ENCODE results near the gene SASS6. TPM values are rescaled to one million over a fixed set of nuclear protein-coding genes. Genes with fewer than 3 reads are reported as not detected.
A peak's percentile ranks its signal among the peaks of the same experiment; 100 is the strongest.

The SASS6 gene
- total and polyA plus RNA-seq, 10 of the 15 experiments (the other 5 are each of a cell fraction or from before 2014, with no cell fraction given), result 6.6 to 17.9 (median 10.2) TPM

GRCh38 chr1:100076744-100077143 is 56.0 kb downstream of the SASS6 start:
- Histone ChIP-seq H3K4me3 (peak overlapping the region; percentile 33; the same call in 1 of the 2 replicates), H3K79me2 (ENCODE audit: control insufficient read depth, insufficient read depth, low read length) (peaks cover 17% of the 10 kb centered on the region), H3K4me1 (ENCODE audit: control insufficient read depth, insufficient read depth, low read length) (peaks cover 29% of the 10 kb centered on the region), H3K27ac (ENCODE audit: control insufficient read depth, insufficient read depth) (peak overlapping the region; percentile 92), H3K9me3 (replicated peaks; ENCODE audit: control insufficient read depth, insufficient read depth, low read length) (no peaks in the 10 kb centered on the region), H3K27me3 (replicated peaks in 1 of 2; ENCODE audit: control insufficient read depth in 2 of 2, insufficient read depth in 2 of 2, low read length in 1 of 2) (no peaks in the 10 kb centered on the region), H3K36me3 (ENCODE audit: control insufficient read depth in 2 of 2, insufficient read depth in 2 of 2, low read length in 1 of 2) (peaks cover under 1 to 42% of the 10 kb centered on the region in 2 experiments), H3K4me2 (ENCODE audit: control insufficient read depth, insufficient read depth) (peak overlapping the region; percentile 49), H2AFZ (ENCODE audit: control insufficient read depth, low read depth, low read length) (no peak overlapping the region), H3K9ac (ENCODE audit: control insufficient read depth, insufficient read depth, low read length) (peak overlapping the region; percentile 33; the same call in 1 of the 2 replicates), H4K20me1 (ENCODE audit: control insufficient read depth, insufficient read depth) (no peaks in the 10 kb centered on the region)
- ChIA-PET CTCF (interaction anchor here (0.9 to 2.3 kb wide), 6 partner anchors 15 to 35 kb away, joined by 3 to 6 read pairs (median 4); no protein-coding TSS in a partner anchor), POLR2A (interaction anchor here (0.7 to 3.7 kb wide), 8 partner anchors 11 to 319 kb away, joined by 3 to 20 read pairs (median 4); partner anchors contain the start of genes FRRS1, SASS6 and TRMT13), RAD21 (ENCODE audit: unreplicated experiment) (interaction anchor here (0.9 to 3.2 kb wide), 8 partner anchors 23 to 107 kb away, joined by 3 to 21 read pairs (median 4); partner anchors contain the start of gene SLC35A3), SMC1A (ENCODE audit: uncharacterized antibody, unreplicated experiment) (interaction anchor here (0.7 to 4.9 kb wide), 14 partner anchors 10 to 311 kb away, joined by 3 to 56 read pairs (median 6); partner anchors contain the start of genes FRRS1, RTCA and TRMT13)
- FAIRE-seq (peak; percentile 84), ATAC-seq (peak; percentile 86), DNase-seq (ENCODE audit: low read depth, low spot score) (peak; percentile 66)
- BruUV-seq (replicated peaks), result no TSS peak
- in situ Hi-C loops (cut with MboI) (no loop called here), intact Hi-C loops (cut with micrococcal nuclease; ENCODE audit: unreplicated experiment) (loop anchor here (2.0 kb wide), 4 partner anchors 26 to 104 kb away; partner anchors contain the start of genes SASS6 and TRMT13)
- TF ChIP-seq CREB1 (IDR thresholded peaks at IDR 0.05; ENCODE audit: low read depth) (peak; percentile 32; the same call in 1 of the 2 replicates), MYB (IDR thresholded peaks at IDR 0.05; ENCODE audit: borderline replicate concordance, low read depth, low read length) (no peak), ETV6 (conservative IDR thresholded peaks at IDR 0.05 in 1 of 2, IDR thresholded peaks at IDR 0.05 in 1 of 2; ENCODE audit: borderline replicate concordance in 1 of 2, low read depth in 1 of 2) (peak in 1 of 2 experiments; percentile 77; a peak in 2 of 4 replicates), IRF4 (IDR thresholded peaks at IDR 0.05; ENCODE audit: low read depth, low read length) (peak; percentile 82; the same call in 1 of the 2 replicates), NFYB (IDR thresholded peaks at IDR 0.05; ENCODE audit: insufficient read depth, low read depth, low read length) (no peak), WRNIP1 (IDR thresholded peaks at IDR 0.05; ENCODE audit: borderline replicate concordance, low read depth, low read length) (no peak), TCF12 (IDR thresholded peaks at IDR 0.05; ENCODE audit: low read depth, low read length) (no peak), IRF3 (IDR thresholded peaks at IDR 0.05) (no peak), BACH1 (IDR thresholded peaks at IDR 0.05; ENCODE audit: borderline replicate concordance) (peak; percentile 73; the same call in 1 of the 2 replicates), BCL11A (IDR thresholded peaks at IDR 0.05; ENCODE audit: low read depth, low read length) (peak; percentile 90), FOS (IDR thresholded peaks at IDR 0.05; ENCODE audit: borderline replicate concordance, extremely low read depth, insufficient read length) (no peak), EED (IDR thresholded peaks at IDR 0.05; ENCODE audit: low read depth) (no peak), ASH2L (IDR thresholded peaks at IDR 0.05; ENCODE audit: borderline replicate concordance, low read depth) (no peak), ATF7 (IDR thresholded peaks at IDR 0.05; ENCODE audit: low read depth) (peak; percentile 94), RUNX3 (IDR thresholded peaks at IDR 0.05; ENCODE audit: low read length) (peak; percentile 69), SP1 (IDR thresholded peaks at IDR 0.05; ENCODE audit: low read depth, low read length) (no peak), MLLT1 (IDR thresholded peaks at IDR 0.05) (peak; percentile 32; the same call in 1 of the 2 replicates)
- TF ChIP-seq, protein P1, sequence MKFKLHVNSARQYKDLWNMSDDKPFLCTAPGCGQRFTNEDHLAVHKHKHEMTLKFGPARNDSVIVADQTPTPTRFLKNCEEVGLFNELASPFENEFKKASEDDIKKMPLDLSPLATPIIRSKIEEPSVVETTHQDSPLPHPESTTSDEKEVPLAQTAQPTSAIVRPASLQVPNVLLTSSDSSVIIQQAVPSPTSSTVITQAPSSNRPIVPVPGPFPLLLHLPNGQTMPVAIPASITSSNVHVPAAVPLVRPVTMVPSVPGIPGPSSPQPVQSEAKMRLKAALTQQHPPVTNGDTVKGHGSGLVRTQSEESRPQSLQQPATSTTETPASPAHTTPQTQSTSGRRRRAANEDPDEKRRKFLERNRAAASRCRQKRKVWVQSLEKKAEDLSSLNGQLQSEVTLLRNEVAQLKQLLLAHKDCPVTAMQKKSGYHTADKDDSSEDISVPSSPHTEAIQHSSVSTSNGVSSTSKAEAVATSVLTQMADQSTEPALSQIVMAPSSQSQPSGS (IDR thresholded peaks at IDR 0.05; ENCODE audit: low read length), result peak; percentile 93
- TF ChIP-seq, protein P2, sequence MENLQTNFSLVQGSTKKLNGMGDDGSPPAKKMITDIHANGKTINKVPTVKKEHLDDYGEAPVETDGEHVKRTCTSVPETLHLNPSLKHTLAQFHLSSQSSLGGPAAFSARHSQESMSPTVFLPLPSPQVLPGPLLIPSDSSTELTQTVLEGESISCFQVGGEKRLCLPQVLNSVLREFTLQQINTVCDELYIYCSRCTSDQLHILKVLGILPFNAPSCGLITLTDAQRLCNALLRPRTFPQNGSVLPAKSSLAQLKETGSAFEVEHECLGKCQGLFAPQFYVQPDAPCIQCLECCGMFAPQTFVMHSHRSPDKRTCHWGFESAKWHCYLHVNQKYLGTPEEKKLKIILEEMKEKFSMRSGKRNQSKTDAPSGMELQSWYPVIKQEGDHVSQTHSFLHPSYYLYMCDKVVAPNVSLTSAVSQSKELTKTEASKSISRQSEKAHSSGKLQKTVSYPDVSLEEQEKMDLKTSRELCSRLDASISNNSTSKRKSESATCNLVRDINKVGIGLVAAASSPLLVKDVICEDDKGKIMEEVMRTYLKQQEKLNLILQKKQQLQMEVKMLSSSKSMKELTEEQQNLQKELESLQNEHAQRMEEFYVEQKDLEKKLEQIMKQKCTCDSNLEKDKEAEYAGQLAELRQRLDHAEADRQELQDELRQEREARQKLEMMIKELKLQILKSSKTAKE (IDR thresholded peaks at IDR 0.05; ENCODE audit: low read depth, poor library complexity, severe bottlenecking), result peak; percentile 86

Measured in GM12878 (cell line).